ENCODE data around the gene EID2B. TPM values are rescaled to one million over a fixed set of nuclear protein-coding genes. Genes with fewer than 3 reads are reported as not detected.

The EID2B gene
- total RNA-seq, 2 donors from 2014 or later, result 5.6 to 6.2 TPM

DNA sequence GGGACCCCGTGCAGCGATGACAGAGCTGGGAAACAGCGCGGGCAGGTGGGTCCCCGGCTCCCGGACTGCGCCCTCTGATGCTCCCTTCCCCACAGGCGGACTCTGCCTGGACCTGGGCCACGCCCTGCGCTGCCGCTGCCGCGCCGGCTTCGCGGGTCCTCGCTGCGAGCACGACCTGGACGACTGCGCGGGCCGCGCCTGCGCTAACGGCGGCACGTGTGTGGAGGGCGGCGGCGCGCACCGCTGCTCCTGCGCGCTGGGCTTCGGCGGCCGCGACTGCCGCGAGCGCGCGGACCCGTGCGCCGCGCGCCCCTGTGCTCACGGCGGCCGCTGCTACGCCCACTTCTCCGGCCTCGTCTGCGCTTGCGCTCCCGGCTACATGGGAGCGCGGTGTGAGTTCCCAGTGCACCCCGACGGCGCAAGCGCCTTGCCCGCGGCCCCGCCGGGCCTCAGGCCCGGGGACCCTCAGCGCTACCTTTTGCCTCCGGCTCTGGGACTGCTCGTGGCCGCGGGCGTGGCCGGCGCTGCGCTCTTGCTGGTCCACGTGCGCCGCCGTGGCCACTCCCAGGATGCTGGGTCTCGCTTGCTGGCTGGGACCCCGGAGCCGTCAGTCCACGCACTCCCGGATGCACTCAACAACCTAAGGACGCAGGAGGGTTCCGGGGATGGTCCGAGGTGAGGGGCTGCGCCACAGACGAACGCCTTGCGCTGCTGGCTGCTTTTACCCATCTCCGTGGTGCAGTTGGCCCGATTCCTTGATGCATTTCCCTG, 25.5 kb downstream of the EID2B start:
- peaks cover 7% of the 10 kb centered on the region for H3K27me3 ChIP-seq (replicated peaks; ENCODE audit: insufficient read depth)
- ATAC-seq (ENCODE audit: insufficient number of reproducible peaks, low FRiP score, low read depth) (no peak), DNase-seq (ENCODE audit: low spot score) (no peak)
- no peak overlapping the region for H3K27ac ChIP-seq
- TF ChIP-seq, protein P1, sequence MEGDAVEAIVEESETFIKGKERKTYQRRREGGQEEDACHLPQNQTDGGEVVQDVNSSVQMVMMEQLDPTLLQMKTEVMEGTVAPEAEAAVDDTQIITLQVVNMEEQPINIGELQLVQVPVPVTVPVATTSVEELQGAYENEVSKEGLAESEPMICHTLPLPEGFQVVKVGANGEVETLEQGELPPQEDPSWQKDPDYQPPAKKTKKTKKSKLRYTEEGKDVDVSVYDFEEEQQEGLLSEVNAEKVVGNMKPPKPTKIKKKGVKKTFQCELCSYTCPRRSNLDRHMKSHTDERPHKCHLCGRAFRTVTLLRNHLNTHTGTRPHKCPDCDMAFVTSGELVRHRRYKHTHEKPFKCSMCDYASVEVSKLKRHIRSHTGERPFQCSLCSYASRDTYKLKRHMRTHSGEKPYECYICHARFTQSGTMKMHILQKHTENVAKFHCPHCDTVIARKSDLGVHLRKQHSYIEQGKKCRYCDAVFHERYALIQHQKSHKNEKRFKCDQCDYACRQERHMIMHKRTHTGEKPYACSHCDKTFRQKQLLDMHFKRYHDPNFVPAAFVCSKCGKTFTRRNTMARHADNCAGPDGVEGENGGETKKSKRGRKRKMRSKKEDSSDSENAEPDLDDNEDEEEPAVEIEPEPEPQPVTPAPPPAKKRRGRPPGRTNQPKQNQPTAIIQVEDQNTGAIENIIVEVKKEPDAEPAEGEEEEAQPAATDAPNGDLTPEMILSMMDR (IDR thresholded peaks at IDR 0.05), result no peak
- H3K9me3 ChIP-seq, result no peaks in the 10 kb centered on the region
- H3K4me3 ChIP-seq, result peak overlapping the region; percentile 63
- no peaks in the 10 kb centered on the region for H3K36me3 ChIP-seq
- H3K4me1 ChIP-seq (ENCODE audit: control insufficient read depth in 1 of 2, low read depth in 2 of 2), result peaks cover 0 to 12% of the 10 kb centered on the region in 2 donors

DNA sequence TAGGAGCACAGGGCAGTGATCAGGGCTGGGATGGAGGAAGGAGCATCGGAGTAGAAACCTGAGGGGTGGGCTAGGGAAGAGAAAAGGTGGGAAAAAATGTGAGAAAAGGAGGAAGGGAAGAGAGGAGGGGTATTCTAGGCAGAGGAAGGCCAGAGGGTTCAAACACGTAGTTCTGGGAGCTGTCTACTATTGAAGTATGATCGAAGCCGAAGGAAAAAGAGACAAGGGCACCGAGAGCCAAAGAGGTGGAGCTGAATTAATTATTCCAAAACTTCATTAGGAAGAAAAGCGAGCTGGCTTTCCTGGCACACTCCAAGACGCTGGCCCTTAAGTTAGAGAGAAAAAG, 26.1 kb downstream of the EID2B start:
- Histone ChIP-seq H3K4me1 (ENCODE audit: control insufficient read depth in 1 of 2, low read depth in 2 of 2) (peaks cover 0 to 12% of the 10 kb centered on the region in 2 donors), H3K4me3 (peak overlapping the region; percentile 63)
- DNase-seq (ENCODE audit: low spot score), result no peak

DNA sequence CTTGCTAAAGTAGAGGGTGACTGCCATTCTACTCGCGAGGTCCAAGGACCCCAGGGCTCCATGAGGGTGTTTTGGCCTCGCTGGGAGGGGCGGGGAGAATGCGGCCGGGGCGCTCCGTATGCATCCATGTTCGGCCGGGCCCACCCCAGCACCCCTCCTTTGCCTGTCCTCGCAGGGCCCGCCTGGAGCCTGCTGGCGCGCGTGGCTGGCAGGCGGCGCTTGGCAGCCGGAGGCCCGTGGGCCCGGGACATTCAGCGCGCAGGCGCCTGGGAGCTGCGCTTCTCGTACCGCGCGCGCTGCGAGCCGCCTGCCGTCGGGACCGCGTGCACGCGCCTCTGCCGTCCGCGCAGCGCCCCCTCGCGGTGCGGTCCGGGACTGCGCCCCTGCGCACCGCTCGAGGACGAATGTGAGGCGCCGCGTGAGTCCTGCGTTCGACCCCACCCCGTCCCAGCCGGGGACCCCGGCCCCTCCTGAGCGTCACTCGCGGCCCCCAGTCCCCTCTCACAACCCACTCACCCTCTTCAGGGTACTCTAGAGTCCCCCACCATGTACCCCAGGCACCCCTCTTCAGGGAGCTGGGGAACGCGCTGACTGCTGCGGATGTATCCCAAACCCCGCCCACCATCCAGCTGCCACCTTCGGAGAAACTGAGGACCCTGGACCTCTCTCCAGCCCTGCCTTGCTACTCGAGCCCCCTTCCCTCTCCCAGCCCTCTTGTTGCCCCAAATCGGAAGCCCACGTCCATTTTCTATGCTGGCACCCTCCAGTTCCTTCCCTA, 29.8 kb downstream of the EID2B start:
- Histone ChIP-seq H3K27me3 (replicated peaks; ENCODE audit: insufficient read depth) (peaks cover 7% of the 10 kb centered on the region), H3K27ac (no peak overlapping the region), H3K4me1 (ENCODE audit: control insufficient read depth in 1 of 2, low read depth in 2 of 2) (peaks cover 7 to 19% of the 10 kb centered on the region in 2 donors), H3K4me3 (no peak overlapping the region), H3K9me3 (no peaks in the 10 kb centered on the region), H3K36me3 (no peaks in the 10 kb centered on the region)
- DNase-seq (ENCODE audit: low spot score) (no peak), ATAC-seq (ENCODE audit: insufficient number of reproducible peaks, low FRiP score, low read depth) (no peak)
- TF ChIP-seq, protein P1 (IDR thresholded peaks at IDR 0.05), result peak; percentile 67

More for the DNA sequence above, 26.1 kb downstream of the EID2B start:
- TF ChIP-seq, protein P1 (IDR thresholded peaks at IDR 0.05), result no peak
- no peak overlapping the region for H3K27ac ChIP-seq
- no peaks in the 10 kb centered on the region for H3K36me3 ChIP-seq
- ATAC-seq (ENCODE audit: insufficient number of reproducible peaks, low FRiP score, low read depth), result no peak
- H3K27me3 ChIP-seq (replicated peaks; ENCODE audit: insufficient read depth), result peaks cover 7% of the 10 kb centered on the region
- no peaks in the 10 kb centered on the region for H3K9me3 ChIP-seq

DNA sequence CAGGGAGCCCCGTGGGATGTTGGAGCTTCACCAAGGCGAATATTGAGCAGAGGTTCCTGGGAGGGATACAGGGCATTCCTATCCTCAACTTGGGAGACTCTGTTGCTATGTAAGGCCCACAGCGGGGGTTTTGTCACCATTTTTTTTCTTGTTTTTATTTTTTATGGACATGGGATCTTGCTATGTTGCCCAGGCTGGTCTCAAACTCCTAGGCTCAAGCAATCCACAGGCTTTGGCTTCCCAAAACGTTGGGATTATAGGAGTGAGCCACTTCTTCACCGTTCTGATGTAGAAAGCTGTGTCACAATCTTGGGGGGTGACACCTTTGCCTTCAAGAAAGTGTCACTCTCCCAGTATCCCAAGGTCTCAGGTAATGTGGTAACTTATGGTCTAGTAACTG, 31.3 kb downstream of the EID2B start:
- Histone ChIP-seq H3K4me1 (ENCODE audit: control insufficient read depth in 1 of 2, low read depth in 2 of 2) (peaks cover 9 to 11% of the 10 kb centered on the region in 2 donors), H3K9me3 (no peaks in the 10 kb centered on the region), H3K36me3 (no peaks in the 10 kb centered on the region), H3K4me3 (no peak overlapping the region), H3K27me3 (replicated peaks; ENCODE audit: insufficient read depth) (peaks cover 2% of the 10 kb centered on the region), H3K27ac (no peak overlapping the region)
- DNase-seq (ENCODE audit: low spot score) (no peak), ATAC-seq (ENCODE audit: insufficient number of reproducible peaks, low FRiP score, low read depth) (no peak)
- TF ChIP-seq, protein P1 (IDR thresholded peaks at IDR 0.05), result no peak

DNA sequence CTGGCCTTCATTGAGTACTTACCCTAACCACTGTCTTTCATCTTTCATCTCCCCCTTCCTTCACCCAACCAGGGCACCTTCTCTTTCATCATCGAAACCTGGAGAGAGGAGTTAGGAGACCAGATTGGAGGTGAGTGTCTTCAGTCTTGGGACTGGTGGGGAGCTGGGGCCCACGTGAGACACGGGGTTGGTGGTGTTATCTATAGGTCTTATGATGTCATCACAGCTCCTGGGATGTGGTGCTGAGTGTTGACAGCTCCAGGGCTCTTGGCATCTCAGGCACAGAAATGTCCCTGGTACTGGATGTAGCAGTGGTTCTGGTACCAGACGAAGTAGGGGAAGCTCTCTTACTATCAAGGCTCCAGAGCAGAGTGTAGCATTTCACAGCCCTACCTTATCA, 32.1 kb downstream of the EID2B start:
- H3K4me1 ChIP-seq (ENCODE audit: control insufficient read depth in 1 of 2, low read depth in 2 of 2), result peaks cover 9 to 11% of the 10 kb centered on the region in 2 donors
- H3K9me3 ChIP-seq, result no peaks in the 10 kb centered on the region
- H3K27me3 ChIP-seq (replicated peaks; ENCODE audit: insufficient read depth), result peaks cover 4% of the 10 kb centered on the region
- no peak for ATAC-seq (ENCODE audit: insufficient number of reproducible peaks, low FRiP score, low read depth)
- DNase-seq (ENCODE audit: low spot score), result no peak
- no peaks in the 10 kb centered on the region for H3K36me3 ChIP-seq
- H3K4me3 ChIP-seq, result no peak overlapping the region
- TF ChIP-seq, protein P1 (IDR thresholded peaks at IDR 0.05), result no peak
- H3K27ac ChIP-seq, result no peak overlapping the region

Data from thoracic aorta (tissue), 2 donors.